HG03196 (cell line): ENCODE data around the gene ZBTB38.

ENCODE experiments used
- ATAC-seq: cut with Tn5 transposase; IDR thresholded peaks from one replicate; pipeline ENCODE4 v1.9.1; 2021; ENCODE audit not compliant: unreplicated experiment

Gene ZBTB38

GRCh38 chr3:141403576-141403975, 35.3 kb downstream of the ZBTB38 start:
- ATAC-seq = no peak

DNA sequence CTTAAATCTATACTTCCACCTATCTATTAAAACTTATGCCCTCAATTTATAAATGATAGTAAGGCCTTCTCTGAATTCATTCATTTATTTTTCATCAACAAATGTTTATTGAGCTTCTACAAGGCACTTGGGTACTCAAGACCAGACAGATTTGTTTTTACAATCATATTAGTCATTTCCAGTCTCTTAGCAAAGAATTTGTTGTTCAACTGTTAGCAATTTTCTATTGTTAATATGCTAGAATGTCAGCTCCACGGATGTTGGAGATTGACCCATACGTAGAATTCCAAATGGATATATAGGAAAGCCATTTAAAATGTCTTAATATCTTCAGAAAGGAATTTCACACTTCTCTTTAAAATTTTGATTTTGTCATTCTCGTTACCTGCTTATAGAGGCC, 36.7 kb downstream of the ZBTB38 start:
- no peak for ATAC-seq

- ATAC-seq = no peak
Observed at GRCh38 chr3:141405591-141405990, 37.3 kb downstream of the ZBTB38 start.

DNA sequence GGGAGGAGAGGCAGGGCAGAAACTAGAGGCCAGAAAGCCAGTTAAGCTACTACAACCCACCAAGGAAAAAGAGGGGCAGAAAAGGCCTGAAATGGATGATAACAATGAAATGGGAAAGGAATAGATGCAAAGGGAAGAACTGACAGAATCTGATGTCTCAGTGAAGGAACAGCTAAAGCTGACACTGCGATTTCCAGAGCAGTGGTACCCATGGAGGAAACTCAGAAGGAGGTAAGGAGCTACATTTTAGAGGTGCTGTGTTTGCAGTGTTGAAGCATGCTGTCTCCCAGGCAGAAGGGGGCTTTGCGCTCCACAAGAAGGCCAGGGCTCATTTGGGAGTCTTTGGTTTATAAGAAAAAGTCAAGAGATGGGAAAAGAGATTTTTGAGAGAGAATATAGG, 38.0 kb downstream of the ZBTB38 start:
- ATAC-seq = no peak

- ATAC-seq = no peak
Observed at GRCh38 chr3:141407047-141407446, 38.7 kb downstream of the ZBTB38 start.

- no peak for ATAC-seq
Observed at GRCh38 chr3:141407825-141408224, 39.5 kb downstream of the ZBTB38 start.

DNA sequence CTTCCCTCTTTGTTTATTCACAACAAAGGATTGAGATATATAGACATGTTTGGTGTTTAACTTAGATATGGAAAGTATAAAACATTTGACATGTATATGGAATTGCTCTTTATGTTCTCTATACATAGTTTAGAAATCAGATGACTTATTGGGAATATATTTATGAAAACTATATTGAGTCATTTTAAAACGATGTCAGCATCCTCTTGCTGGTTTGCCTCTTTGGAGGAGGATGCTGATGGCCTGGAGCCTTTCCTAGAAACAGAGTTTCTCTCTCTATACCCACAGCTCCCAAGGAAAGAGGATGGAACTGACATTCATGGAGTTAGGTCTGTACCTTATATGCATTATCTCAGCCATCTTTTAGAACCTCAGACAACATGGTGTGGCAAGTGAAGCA, 40.3 kb downstream of the ZBTB38 start:
- ATAC-seq = no peak

DNA sequence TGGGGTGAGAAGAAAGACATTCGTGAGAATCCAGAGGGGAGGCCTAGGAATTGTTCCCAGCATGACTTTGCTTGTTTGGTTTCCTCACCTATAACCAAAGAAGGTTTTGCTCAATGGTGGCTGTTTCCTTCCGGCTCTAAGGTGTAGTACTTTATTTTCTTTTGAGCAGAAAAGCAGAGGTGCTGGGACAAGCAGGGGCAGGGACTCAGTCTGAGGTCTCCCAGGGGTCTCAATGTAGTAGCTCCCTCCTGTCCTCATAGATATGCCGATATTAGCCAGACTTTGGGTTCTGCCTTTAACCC, 41.6 kb downstream of the ZBTB38 start:
- no peak for ATAC-seq

- no peak for ATAC-seq
Observed at GRCh38 chr3:141410408-141410807, 42.1 kb downstream of the ZBTB38 start.

GRCh38 chr3:141410846-141411245, 42.5 kb downstream of the ZBTB38 start:
- no peak for ATAC-seq

DNA sequence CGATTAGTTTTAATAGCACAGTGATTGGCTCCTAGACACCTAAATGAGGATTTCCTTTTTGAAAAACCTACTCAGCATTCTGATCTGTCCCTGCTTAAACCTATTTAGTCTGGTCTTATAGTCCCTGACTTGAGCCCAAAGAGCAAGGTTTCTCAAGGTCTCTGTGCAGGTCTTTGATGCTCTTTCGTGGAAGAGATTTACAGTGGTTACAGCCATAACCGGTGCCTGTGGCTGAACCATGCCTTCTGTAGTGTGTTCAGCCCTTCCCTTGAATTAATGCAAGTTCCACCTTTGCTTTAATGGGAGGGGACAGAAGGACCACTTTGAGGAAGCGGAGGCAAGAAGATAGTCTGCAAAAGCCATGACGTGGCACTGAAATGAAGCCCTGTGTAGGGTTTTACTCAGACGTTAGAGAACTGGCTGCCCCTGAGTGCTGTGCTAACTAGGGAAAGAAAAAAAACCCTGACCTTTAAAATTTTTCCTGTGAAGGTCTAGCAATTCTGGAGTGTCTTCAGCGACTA, 43.0 kb downstream of the ZBTB38 start:
- no peak for ATAC-seq

GRCh38 chr3:141412087-141412935, 44.0 kb downstream of the ZBTB38 start:
- ATAC-seq = no peak

DNA sequence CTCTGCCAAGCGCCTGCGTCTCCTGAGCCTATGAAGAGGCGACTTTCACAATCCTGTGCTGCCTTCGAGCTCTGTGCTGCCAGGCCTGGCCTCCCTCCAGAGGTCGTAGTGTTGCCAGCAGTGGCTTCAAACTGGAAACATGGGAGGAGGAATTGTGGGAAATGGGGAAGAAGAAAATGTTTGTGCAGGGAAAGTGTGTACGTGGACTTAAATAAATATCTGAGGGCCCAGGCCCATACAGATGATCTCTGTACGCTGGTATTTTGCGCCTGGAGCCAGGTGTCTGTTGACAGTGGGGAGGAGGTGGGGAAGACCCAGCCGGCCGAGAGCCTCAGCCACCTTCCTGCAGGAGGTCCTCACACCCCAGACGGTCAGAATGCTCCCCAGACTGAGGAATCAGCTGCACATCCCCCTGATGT, 44.6 kb downstream of the ZBTB38 start:
- no peak for ATAC-seq

GRCh38 chr3:141413391-141413790, 45.1 kb downstream of the ZBTB38 start:
- no peak for ATAC-seq

DNA sequence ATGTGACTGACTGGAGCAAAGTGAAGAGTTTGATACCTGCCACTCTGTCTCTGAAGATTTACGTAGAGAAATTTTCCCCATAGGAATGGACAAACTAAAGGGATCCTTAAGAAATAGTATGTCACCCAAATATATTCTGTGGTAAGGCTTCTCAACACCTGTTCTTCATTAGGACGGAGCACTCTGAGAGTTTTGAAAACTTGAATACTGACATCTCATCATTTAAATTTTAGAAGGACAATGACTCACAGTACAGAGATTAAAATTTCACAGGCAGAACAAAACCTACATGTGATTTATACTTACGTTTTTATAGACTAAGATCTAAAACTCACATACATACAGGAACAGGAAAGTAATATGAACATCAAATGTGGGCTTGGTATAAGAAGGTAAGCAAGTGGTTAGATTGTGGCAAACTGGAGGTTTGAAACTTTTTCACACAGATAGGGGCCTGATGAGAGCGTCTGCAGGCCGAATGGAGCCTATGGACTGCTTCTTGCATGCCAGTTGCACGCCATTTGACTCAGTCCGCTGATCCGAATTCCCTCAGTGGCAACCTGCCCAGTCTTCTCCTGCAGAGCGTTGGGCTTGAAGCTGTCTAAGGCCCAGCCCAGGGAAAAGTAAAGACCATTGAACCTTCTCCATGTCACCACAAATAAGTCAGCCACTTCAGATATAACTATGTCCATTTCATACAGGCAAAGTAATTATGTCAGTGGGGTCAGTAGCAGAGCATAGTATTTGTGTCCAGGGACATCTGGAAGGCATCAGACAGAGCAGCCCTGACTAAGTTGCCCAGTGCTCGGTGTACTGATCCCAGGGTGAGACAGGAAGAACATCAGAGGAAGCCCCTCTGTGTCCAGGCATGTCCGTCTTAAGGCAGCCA, 45.7 kb downstream of the ZBTB38 start:
- no peak for ATAC-seq

GRCh38 chr3:141414800-141415462, 46.6 kb downstream of the ZBTB38 start:
- no peak for ATAC-seq

- ATAC-seq = no peak
Observed at GRCh38 chr3:141415953-141416352, 47.6 kb downstream of the ZBTB38 start.
